Colonic mucosa (tissue), 4 donors: ENCODE data around the gene DMD. TPM values are rescaled to one million over a fixed set of nuclear protein-coding genes. Genes with fewer than 3 reads are reported as not detected.

Experiments used
- DNase-seq: peaks from one replicate; pipeline ENCODE4 v3.0.0-alpha.2; 2020
- H3K27ac ChIP-seq: fragments of 200-600 bp; one replicate; pipeline ENCODE4 v1.8.0; 2021
- H3K27me3 ChIP-seq: fragments of 200-600 bp; one replicate; pipeline ENCODE4 v1.8.0; 2021
- H3K36me3 ChIP-seq: fragments of 200-600 bp; one replicate; pipeline ENCODE4 v1.8.0; 2021
- H3K4me1 ChIP-seq: fragments of 200-600 bp; one replicate; pipeline ENCODE4 v1.8.0; 2021; ENCODE audit warnings: mild to moderate bottlenecking
- H3K4me3 ChIP-seq: fragments of 200-600 bp; one replicate; pipeline ENCODE4 v1.8.0; 2021
- H3K9ac ChIP-seq, 2 donors: one replicate each; pipeline ENCODE4 v1.7.0; 2013; ENCODE audit warnings: control low read depth in 2 of 2, low read depth in 2 of 2, low read length in 2 of 2
- H3K9me3 ChIP-seq: fragments of 200-600 bp; one replicate; pipeline ENCODE4 v1.8.0; 2021
- CTCF ChIP-seq: fragments of 200-600 bp; IDR thresholded peaks from one replicate; pipeline ENCODE4 v1.8.0; 2022; ENCODE audit warnings: antibody characterized with exemption, mild to moderate bottlenecking
- intact Hi-C: fragments of 100-400 bp; cut with DNase I; formaldehyde crosslinking; loops from one replicate; pipeline ENCODE4 v1.14.1; 2022
- total RNA-seq, 2 donors: library from RNA; stranded (reverse); fragmentation: NEBNext Ultra II Directional in 1 of 2; extraction: Animal tissue kit (Norgen Biotek cat#: 25700) in 1 of 2; gene quantifications; one replicate each; pipeline ENCODE4 v1.2.1, GENCODE V29; 2021
- donor health status: healthy.
- donor health status: DM: no; HTN: no; CAD: no.
- donor health status: DM: no; HTN: no; CAD: no.

The DMD gene
- total RNA-seq, 2 donors from 2014 or later: 7.3 to 24.5 TPM

- no peak for DNase-seq
- no peak overlapping the region for H3K4me3 ChIP-seq
- intact Hi-C loops: no loop called here
Measured at GRCh38 chrX:31201503-31201902, 2009.8 kb downstream of the DMD start.

GRCh38 chrX:31200430-31200829 lies 2010.9 kb downstream of the DMD start:
- H3K27me3 ChIP-seq: no peaks in the 10 kb centered on the region
- no peaks in the 10 kb centered on the region for H3K4me1 ChIP-seq
- H3K9ac ChIP-seq: no peak overlapping the region
- DNase-seq: no peak
- no peak for TF ChIP-seq CTCF
- no peaks in the 10 kb centered on the region for H3K36me3 ChIP-seq
- H3K27ac ChIP-seq: no peak overlapping the region
- H3K4me3 ChIP-seq: no peak overlapping the region
- no peaks in the 10 kb centered on the region for H3K9me3 ChIP-seq
- intact Hi-C loops: no loop called here

More at GRCh38 chrX:31201503-31201902, 2009.8 kb downstream of the DMD start:
- TF ChIP-seq CTCF: no peak
- Histone ChIP-seq H3K9me3 (no peaks in the 10 kb centered on the region), H3K27me3 (no peaks in the 10 kb centered on the region), H3K36me3 (no peaks in the 10 kb centered on the region), H3K9ac (no peak overlapping the region), H3K4me1 (no peaks in the 10 kb centered on the region), H3K27ac (no peak overlapping the region)

GRCh38 chrX:31199840-31200114 lies 2011.6 kb downstream of the DMD start:
- no peak overlapping the region for H3K4me3 ChIP-seq
- no peak overlapping the region for H3K27ac ChIP-seq
- H3K4me1 ChIP-seq: no peaks in the 10 kb centered on the region
- no peaks in the 10 kb centered on the region for H3K27me3 ChIP-seq
- no peaks in the 10 kb centered on the region for H3K9me3 ChIP-seq
- intact Hi-C loops: no loop called here
- no peak for TF ChIP-seq CTCF
- H3K9ac ChIP-seq: no peak overlapping the region
- DNase-seq: no peak
- no peaks in the 10 kb centered on the region for H3K36me3 ChIP-seq

GRCh38 chrX:31199056-31199839 lies 2012.1 kb downstream of the DMD start:
- Histone ChIP-seq H3K27ac (no peak overlapping the region), H3K9ac (no peak overlapping the region), H3K9me3 (no peaks in the 10 kb centered on the region), H3K27me3 (no peaks in the 10 kb centered on the region), H3K4me3 (no peak overlapping the region), H3K4me1 (no peaks in the 10 kb centered on the region), H3K36me3 (no peaks in the 10 kb centered on the region)
- intact Hi-C loops: no loop called here
- DNase-seq: no peak
- TF ChIP-seq CTCF: no peak

GRCh38 chrX:31190221-31190975 lies 2021.0 kb downstream of the DMD start:
- H3K4me1 ChIP-seq: no peaks in the 10 kb centered on the region
- H3K4me3 ChIP-seq: no peak overlapping the region
- DNase-seq: no peak
- H3K36me3 ChIP-seq: no peaks in the 10 kb centered on the region
- no peak for TF ChIP-seq CTCF
- H3K9ac ChIP-seq: no peak overlapping the region
- no peaks in the 10 kb centered on the region for H3K9me3 ChIP-seq
- H3K27ac ChIP-seq: no peak overlapping the region
- H3K27me3 ChIP-seq: no peaks in the 10 kb centered on the region
- intact Hi-C loops: no loop called here
